Peyer's patch (tissue), 4 donors: ENCODE measurements around the gene SLC25A23. TPM values are rescaled to one million over a fixed set of nuclear protein-coding genes. Genes with fewer than 3 reads are reported as not detected.

Source experiments
- DNase-seq, 3 donors: peaks; one replicate each; pipeline ENCODE4 v3.0.0-alpha.2; 2017 to 2019
- H3K27ac ChIP-seq, 4 donors: fragments of 200-600 bp; sonication (generic); one replicate each; pipeline ENCODE4 v1.5.1; 2016 to 2019
- H3K27me3 ChIP-seq, 2 donors: fragments of 200-600 bp; sonication (generic); one replicate each; pipeline ENCODE4 v1.5.1; 2019
- H3K36me3 ChIP-seq, 3 donors: fragments of 200-600 bp; sonication (generic); one replicate each; pipeline ENCODE4 v1.5.1; 2016 to 2019
- H3K4me1 ChIP-seq, 4 donors: fragments of 200-600 bp; sonication (generic); one replicate each; pipeline ENCODE4 v1.5.1; 2016 to 2019
- H3K4me3 ChIP-seq, 4 donors: fragments of 200-600 bp; sonication (generic); 1 replicate in 3 of 4; 2 replicates in 1 of 4; pipeline ENCODE4 v1.5.1; 2016 to 2019; ENCODE audit warnings: mild to moderate bottlenecking in 1 of 4
- H3K9me3 ChIP-seq, 4 donors: fragments of 200-600 bp; sonication (generic); one replicate each; pipeline ENCODE4 v1.5.1; 2016 to 2019; ENCODE audit warnings: mild to moderate bottlenecking in 1 of 4
- POLR2A ChIP-seq, 2 donors: fragments of 450-650 bp; IDR thresholded peaks; one replicate each; pipeline ENCODE4 v1.5.1; 2017; ENCODE audit warnings: antibody characterized with exemption in 2 of 2, mild to moderate bottlenecking in 2 of 2, moderate library complexity in 2 of 2
- total RNA-seq, 4 donors: library from RNA; depleted of rRNA; stranded (reverse); fragments of >200 nt; gene quantifications; one replicate each; pipeline ENCODE4 v1.1.0, GENCODE V29; 2016
- TF ChIP-seq, protein P1 (sequence below), 6 experiments: fragments of 450-650 bp in 4 of 6; fragments of 200-600 bp in 2 of 6; sonication (generic) in 1 of 6; IDR thresholded peaks; one replicate each; pipeline ENCODE4 v1.5.1; 2017 to 2019; ENCODE audit warnings: antibody characterized with exemption in 6 of 6, mild to moderate bottlenecking in 3 of 6, moderate library complexity in 1 of 6

The SLC25A23 gene
- total RNA-seq, 4 donors from 2014 or later = 69.3 to 209 (median 122) TPM

DNA sequence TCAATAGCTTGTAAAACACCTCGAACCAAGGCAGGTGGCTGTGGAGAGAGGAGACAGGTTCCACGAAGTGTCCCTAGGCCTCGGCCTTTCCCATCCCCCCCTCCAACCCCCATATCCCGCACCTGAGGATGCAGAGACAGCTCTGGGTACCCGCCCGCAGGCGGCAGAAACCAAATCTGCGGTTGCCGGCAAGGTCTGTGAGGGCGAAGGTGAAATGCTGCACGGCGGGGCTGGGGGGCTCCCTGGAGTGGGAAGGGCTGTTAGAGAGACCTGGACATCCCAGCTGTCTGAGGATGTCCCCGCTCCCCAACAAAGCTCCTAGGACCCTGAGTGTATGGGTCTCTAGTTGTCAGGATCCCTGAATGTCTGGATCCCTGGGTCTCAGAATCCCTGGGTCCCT lies 19.2 kb upstream of the SLC25A23 start:
- no peaks in the 10 kb centered on the region for H3K27me3 ChIP-seq
- H3K4me1 ChIP-seq = peaks cover 0 to 18% (median 5%) of the 10 kb centered on the region in 4 donors
- H3K9me3 ChIP-seq = no peaks in the 10 kb centered on the region
- H3K4me3 ChIP-seq = no peak overlapping the region
- no peak for DNase-seq
- TF ChIP-seq, protein P1, sequence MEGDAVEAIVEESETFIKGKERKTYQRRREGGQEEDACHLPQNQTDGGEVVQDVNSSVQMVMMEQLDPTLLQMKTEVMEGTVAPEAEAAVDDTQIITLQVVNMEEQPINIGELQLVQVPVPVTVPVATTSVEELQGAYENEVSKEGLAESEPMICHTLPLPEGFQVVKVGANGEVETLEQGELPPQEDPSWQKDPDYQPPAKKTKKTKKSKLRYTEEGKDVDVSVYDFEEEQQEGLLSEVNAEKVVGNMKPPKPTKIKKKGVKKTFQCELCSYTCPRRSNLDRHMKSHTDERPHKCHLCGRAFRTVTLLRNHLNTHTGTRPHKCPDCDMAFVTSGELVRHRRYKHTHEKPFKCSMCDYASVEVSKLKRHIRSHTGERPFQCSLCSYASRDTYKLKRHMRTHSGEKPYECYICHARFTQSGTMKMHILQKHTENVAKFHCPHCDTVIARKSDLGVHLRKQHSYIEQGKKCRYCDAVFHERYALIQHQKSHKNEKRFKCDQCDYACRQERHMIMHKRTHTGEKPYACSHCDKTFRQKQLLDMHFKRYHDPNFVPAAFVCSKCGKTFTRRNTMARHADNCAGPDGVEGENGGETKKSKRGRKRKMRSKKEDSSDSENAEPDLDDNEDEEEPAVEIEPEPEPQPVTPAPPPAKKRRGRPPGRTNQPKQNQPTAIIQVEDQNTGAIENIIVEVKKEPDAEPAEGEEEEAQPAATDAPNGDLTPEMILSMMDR (IDR thresholded peaks at IDR 0.05) = no peak
- no peak for TF ChIP-seq POLR2A (IDR thresholded peaks at IDR 0.05)
- H3K27ac ChIP-seq = no peak overlapping the region
- H3K36me3 ChIP-seq = peaks cover 0 to 4% (median 0%) of the 10 kb centered on the region in 3 donors

DNA sequence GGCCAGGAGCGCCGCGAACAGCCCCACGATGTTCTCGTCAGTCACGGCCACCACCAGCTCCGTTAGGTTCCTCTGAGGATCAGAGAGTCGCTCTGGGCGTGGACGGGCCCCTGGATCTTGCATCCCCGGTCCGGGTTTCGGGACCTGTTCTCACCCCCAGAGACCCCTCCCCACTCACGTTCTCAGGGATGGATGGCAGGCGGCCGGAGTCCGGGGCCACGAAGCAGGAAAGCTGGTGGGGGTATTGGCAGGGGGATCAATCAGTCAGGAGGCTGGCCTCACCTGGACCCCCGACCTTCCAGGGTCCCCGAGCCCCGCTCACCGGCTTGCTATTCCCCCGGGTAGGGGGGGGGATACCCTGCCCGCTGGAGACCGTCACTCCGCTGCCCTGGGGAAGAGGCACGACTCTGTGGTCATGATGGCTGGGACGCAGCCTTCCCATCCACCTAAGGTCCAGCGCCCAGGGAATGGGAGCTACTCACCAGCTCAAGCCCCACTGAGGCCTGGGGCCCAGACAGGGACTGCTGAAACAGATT lies 17.4 kb upstream of the SLC25A23 start:
- H3K9me3 ChIP-seq = no peaks in the 10 kb centered on the region
- peak overlapping the region in 1 of 4 donors; percentile 7 for H3K27ac ChIP-seq
- no peaks in the 10 kb centered on the region for H3K27me3 ChIP-seq
- H3K36me3 ChIP-seq = peaks cover 0 to 4% (median 0%) of the 10 kb centered on the region in 3 donors
- DNase-seq = no peak
- peaks cover 0 to 18% (median 3%) of the 10 kb centered on the region in 4 donors for H3K4me1 ChIP-seq
- no peak for TF ChIP-seq POLR2A (IDR thresholded peaks at IDR 0.05)
- TF ChIP-seq, protein P1 (IDR thresholded peaks at IDR 0.05) = no peak
- peak overlapping the region in 2 of 4 donors; percentile 38 to 44 for H3K4me3 ChIP-seq

DNA sequence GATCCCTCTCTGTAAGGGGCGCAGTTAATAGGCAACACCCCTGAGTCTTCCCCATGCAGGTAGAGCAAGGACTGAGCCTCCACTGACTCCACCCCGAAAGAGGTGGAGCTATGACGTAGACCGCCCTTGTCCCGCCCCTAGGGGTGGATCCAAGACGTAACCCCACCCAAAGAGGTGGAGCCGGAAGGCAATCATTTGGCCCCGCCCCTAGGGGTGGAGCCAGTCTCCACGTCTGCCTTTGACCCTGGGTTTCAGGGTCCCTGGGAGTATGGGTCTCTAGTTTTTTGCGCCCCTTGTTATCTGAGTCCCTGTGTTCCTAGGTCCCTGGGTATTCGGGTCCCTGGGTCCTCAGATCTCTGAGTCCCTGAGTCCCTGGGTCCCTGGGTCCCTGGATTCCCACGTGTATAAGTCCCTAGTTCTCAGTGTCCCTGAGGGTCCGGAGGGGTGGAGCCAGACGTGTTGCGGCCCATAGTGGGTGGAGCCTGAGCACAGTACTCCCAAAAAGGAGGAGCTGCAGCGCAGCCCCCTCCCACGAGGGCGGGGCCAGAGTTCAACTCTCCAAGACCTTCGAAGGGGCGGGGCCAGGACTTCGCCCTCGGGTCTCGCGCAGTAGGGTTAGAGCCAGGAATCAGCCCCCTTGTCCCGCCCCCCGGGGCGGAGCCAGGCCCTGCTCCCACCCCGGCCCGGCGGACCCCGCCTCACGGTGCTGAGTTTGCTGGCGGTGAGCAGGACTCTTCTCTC lies 16.7 kb upstream of the SLC25A23 start:
- no peaks in the 10 kb centered on the region for H3K9me3 ChIP-seq
- peak; percentile 36 to 95 (median 95) for DNase-seq
- H3K36me3 ChIP-seq = peaks cover 0 to 4% (median 0%) of the 10 kb centered on the region in 3 donors
- H3K4me1 ChIP-seq = peaks cover 0 to 18% (median 3%) of the 10 kb centered on the region in 4 donors
- H3K27ac ChIP-seq = peak overlapping the region in 1 of 4 donors; percentile 7
- H3K27me3 ChIP-seq = no peaks in the 10 kb centered on the region
- peak overlapping the region in 2 of 4 donors; percentile 38 to 44 for H3K4me3 ChIP-seq
- TF ChIP-seq, protein P1 (IDR thresholded peaks at IDR 0.05) = no peak
- TF ChIP-seq POLR2A (IDR thresholded peaks at IDR 0.05) = peak in 1 of 2 donors; percentile 37

DNA sequence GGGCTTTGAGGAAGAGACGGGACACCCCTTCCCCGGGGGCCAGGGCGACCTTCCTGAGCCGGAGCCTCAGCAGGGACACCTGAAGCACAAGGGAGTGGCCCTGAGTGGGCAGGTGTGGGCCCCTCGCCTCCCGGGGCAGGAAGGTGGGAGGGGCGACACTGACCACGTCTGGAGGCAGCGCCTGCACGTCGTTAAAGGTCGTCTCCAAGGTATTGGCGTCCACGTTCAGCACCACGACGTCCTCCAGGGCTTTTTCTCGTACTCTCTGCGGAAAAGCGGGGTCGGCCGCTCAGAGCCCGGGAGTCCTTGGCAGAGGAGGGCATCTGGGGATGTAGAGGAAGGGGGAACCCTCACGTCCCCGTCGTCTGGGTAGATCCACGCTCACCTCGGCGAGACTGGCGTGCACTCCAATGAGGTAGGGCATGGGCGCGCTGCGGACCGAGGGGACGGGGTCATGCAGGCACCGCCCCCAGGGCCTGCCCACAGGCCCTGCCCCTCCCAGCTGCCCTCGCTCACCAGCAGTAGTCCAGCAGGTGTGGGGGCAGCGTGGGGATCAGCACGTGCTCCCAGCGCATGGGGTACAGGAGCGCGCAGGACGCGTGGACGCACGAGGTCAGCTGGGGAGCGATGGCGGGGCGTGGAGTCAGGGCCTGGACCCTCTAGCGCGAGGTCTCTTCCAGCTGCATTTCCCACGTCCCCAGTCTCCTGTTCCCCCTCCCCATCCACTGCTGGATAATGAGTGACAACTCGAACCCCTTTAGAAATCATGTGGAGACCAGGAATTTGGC lies 15.9 kb upstream of the SLC25A23 start:
- no peak overlapping the region for H3K27ac ChIP-seq

DNA sequence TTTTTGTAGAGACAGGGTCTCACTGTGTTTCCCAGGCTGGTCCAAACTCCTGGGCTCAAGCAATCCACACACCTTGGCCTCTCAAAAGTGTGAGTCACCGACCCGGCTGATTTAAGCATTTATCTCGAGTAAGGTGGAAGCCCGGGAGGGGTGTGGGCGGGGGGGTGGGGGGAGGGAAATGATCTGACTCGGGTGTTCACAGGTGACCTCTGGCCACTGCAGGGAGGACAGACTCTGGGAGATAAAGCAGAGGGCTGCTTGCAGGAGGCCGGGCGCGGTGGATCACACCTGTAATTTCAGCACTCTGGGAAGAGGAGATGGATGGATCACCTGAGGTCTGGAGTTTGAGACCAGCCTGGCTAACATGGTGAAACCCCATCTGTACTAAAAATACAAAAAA lies 14.1 kb upstream of the SLC25A23 start:
- H3K4me1 ChIP-seq = peaks cover 0 to 18% (median 0%) of the 10 kb centered on the region in 4 donors
- DNase-seq = peak in 2 of 3 donors; percentile 67 to 71
- no peaks in the 10 kb centered on the region for H3K27me3 ChIP-seq
- no peak overlapping the region for H3K27ac ChIP-seq
- H3K36me3 ChIP-seq = peaks cover 0 to 7% (median 0%) of the 10 kb centered on the region in 3 donors
- TF ChIP-seq, protein P1 (IDR thresholded peaks at IDR 0.05) = no peak
- TF ChIP-seq POLR2A (IDR thresholded peaks at IDR 0.05) = no peak
- H3K9me3 ChIP-seq = no peaks in the 10 kb centered on the region
- H3K4me3 ChIP-seq = no peak overlapping the region

More for the DNA sequence above, 15.9 kb upstream of the SLC25A23 start:
- Histone ChIP-seq H3K27me3 (no peaks in the 10 kb centered on the region), H3K4me1 (peaks cover 0 to 18% (median under 1%) of the 10 kb centered on the region in 4 donors), H3K36me3 (peaks cover 0 to 4% (median 0%) of the 10 kb centered on the region in 3 donors), H3K9me3 (no peaks in the 10 kb centered on the region), H3K4me3 (peak overlapping the region in 2 of 4 donors; percentile 38 to 40)
- no peak for DNase-seq
- TF ChIP-seq, protein P1 (IDR thresholded peaks at IDR 0.05) = no peak
- TF ChIP-seq POLR2A (IDR thresholded peaks at IDR 0.05) = no peak
